Body of pancreas (tissue), 4 donors: ENCODE results near the gene HADH.

Source experiments
- POLR2A ChIP-seq, 3 donors: fragments of 450-650 bp; IDR thresholded peaks; one replicate each; pipeline ENCODE4 v1.6.1; 2016; ENCODE audit warnings: antibody characterized with exemption in 3 of 3, mild to moderate bottlenecking in 2 of 3
- TF ChIP-seq, protein P1 (sequence below), 7 experiments: fragments of 450-650 bp in 4 of 7; fragments of 200-600 bp in 3 of 7; sonication (generic) in 3 of 7; IDR thresholded peaks; one replicate each; pipeline ENCODE4 v1.5.1; 2016 to 2019; ENCODE audit warnings: antibody characterized with exemption in 7 of 7

DNA sequence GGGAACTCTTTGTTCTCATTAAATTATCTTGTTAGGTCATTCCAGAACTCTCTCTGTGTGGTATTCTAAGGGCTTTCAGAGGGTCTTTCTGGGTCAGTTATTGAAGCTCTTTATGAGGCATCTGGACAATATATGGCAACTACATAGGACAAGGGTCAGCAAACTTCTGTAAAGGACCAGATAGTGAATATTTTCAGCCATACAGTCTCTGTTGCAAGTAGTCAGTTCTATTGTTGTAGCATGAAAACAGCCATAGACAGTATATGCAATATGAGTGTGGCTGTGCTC, 35.1 kb downstream of the HADH start:
- TF ChIP-seq, protein P1, sequence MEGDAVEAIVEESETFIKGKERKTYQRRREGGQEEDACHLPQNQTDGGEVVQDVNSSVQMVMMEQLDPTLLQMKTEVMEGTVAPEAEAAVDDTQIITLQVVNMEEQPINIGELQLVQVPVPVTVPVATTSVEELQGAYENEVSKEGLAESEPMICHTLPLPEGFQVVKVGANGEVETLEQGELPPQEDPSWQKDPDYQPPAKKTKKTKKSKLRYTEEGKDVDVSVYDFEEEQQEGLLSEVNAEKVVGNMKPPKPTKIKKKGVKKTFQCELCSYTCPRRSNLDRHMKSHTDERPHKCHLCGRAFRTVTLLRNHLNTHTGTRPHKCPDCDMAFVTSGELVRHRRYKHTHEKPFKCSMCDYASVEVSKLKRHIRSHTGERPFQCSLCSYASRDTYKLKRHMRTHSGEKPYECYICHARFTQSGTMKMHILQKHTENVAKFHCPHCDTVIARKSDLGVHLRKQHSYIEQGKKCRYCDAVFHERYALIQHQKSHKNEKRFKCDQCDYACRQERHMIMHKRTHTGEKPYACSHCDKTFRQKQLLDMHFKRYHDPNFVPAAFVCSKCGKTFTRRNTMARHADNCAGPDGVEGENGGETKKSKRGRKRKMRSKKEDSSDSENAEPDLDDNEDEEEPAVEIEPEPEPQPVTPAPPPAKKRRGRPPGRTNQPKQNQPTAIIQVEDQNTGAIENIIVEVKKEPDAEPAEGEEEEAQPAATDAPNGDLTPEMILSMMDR (IDR thresholded peaks at IDR 0.05): no peak
- TF ChIP-seq POLR2A (IDR thresholded peaks at IDR 0.05): no peak
